Left lung (tissue), 10 donors: ENCODE results near the gene CCDC197. TPM values are rescaled to one million over a fixed set of nuclear protein-coding genes. Genes with fewer than 3 reads are reported as not detected.

Source experiments
- ATAC-seq: fragments of 200-7000 bp; cut with Tn5 transposase; one replicate; pipeline ENCODE4 v1.9.1; 2020; ENCODE audit warnings: moderate library complexity
- DNase-seq, 4 donors: peaks; one replicate each; pipeline ENCODE4 v3.0.0-alpha.2; 2013 to 2020
- H3K27ac ChIP-seq, 2 donors: fragments of 200-600 bp; sonication (generic) in 1 of 2; one replicate each; pipeline versions ENCODE4 v1.5.0 to v1.8.0; 2020 to 2021
- H3K27me3 ChIP-seq, 2 donors: fragments of 200-600 bp; sonication (generic) in 1 of 2; one replicate each; pipeline versions ENCODE4 v1.5.0 to v1.8.0; 2020 to 2021
- H3K36me3 ChIP-seq, 2 donors: fragments of 200-600 bp; sonication (generic) in 1 of 2; one replicate each; pipeline versions ENCODE4 v1.5.0 to v1.8.0; 2020 to 2021
- H3K4me1 ChIP-seq, 2 donors: fragments of 200-600 bp; one replicate each; pipeline ENCODE4 v1.8.0; 2021
- H3K4me3 ChIP-seq, 2 donors: fragments of 200-600 bp; sonication (generic) in 1 of 2; one replicate each; pipeline versions ENCODE4 v1.5.0 to v1.8.0; 2020 to 2021; ENCODE audit warnings: mild to moderate bottlenecking in 1 of 2
- H3K9me3 ChIP-seq, 2 donors: fragments of 200-600 bp; sonication (generic) in 1 of 2; one replicate each; pipeline versions ENCODE4 v1.5.0 to v1.8.0; 2020 to 2021
- intact Hi-C, 2 donors: fragments of 100-400 bp; cut with DNase I; formaldehyde crosslinking; loops; one replicate each; pipeline versions ENCODE4 v1.11.2 to v1.14.2; 2022
- polyA plus RNA-seq, 6 donors: library from polyadenylated mRNA; unstranded; fragments of 120-200 nt; gene quantifications; one replicate each; pipeline ENCODE4 v1.2.1, GENCODE V29; 2013; ENCODE audit not compliant: insufficient read length in 6 of 6
- total RNA-seq, 2 donors: library from RNA; stranded (reverse); fragmentation: NEBNext Ultra II Directional; extraction: Animal tissue kit (Norgen Biotek cat#: 25700); gene quantifications; one replicate each; pipeline ENCODE4 v1.2.1, GENCODE V29; 2021
- TF ChIP-seq, protein P1 (sequence below), 2 donors: fragments of 200-600 bp; sonication (generic) in 1 of 2; IDR thresholded peaks; one replicate each; pipeline versions ENCODE4 v1.5.0 to v1.8.0; 2021; ENCODE audit warnings: antibody characterized with exemption in 2 of 2
- donor health status: DM: no; HTN: yes; CAD: no.
- donor health status: DM: no; HTN: no; CAD: no.

The CCDC197 gene
- total and polyA plus RNA-seq, 8 donors: not detected

DNA sequence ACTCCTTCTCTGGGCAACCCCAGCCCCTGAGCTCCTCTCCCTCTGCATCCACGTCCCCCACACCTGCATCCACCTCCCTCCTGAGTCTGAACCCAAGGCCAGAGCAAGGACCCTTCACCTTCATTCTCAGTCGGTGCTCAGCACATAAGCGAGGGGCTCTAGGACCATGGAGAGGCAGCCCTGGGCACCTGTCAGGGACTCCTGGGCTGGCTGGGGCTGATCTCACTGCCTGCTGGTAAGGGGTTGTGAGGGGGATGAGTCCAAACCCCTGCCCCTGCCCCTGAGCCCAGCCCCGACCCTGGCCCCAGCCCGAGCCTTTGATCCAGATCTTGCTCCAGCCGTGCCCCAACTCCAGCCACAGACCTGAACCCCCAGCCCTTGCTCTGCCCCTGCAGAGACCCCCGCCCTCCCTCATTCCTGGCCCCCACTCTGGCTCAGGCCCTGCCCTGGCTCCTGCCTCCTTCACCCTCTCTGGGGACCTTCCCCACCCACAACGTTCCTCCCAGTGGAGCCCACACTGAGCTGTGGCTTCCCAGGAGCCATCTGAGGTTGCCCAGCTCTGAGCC, 888 bp upstream of the CCDC197 start:
- no peak for ATAC-seq
- peaks cover 0 to 39% of the 10 kb centered on the region in 2 donors for H3K27me3 ChIP-seq
- H3K4me1 ChIP-seq: no peaks in the 10 kb centered on the region
- DNase-seq: no peak
- no peaks in the 10 kb centered on the region for H3K36me3 ChIP-seq
- no peak overlapping the region for H3K4me3 ChIP-seq
- no peak overlapping the region for H3K27ac ChIP-seq
- H3K9me3 ChIP-seq: no peaks in the 10 kb centered on the region
- TF ChIP-seq, protein P1, sequence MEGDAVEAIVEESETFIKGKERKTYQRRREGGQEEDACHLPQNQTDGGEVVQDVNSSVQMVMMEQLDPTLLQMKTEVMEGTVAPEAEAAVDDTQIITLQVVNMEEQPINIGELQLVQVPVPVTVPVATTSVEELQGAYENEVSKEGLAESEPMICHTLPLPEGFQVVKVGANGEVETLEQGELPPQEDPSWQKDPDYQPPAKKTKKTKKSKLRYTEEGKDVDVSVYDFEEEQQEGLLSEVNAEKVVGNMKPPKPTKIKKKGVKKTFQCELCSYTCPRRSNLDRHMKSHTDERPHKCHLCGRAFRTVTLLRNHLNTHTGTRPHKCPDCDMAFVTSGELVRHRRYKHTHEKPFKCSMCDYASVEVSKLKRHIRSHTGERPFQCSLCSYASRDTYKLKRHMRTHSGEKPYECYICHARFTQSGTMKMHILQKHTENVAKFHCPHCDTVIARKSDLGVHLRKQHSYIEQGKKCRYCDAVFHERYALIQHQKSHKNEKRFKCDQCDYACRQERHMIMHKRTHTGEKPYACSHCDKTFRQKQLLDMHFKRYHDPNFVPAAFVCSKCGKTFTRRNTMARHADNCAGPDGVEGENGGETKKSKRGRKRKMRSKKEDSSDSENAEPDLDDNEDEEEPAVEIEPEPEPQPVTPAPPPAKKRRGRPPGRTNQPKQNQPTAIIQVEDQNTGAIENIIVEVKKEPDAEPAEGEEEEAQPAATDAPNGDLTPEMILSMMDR (IDR thresholded peaks at IDR 0.05): no peak
- intact Hi-C loops: no loop called here

DNA sequence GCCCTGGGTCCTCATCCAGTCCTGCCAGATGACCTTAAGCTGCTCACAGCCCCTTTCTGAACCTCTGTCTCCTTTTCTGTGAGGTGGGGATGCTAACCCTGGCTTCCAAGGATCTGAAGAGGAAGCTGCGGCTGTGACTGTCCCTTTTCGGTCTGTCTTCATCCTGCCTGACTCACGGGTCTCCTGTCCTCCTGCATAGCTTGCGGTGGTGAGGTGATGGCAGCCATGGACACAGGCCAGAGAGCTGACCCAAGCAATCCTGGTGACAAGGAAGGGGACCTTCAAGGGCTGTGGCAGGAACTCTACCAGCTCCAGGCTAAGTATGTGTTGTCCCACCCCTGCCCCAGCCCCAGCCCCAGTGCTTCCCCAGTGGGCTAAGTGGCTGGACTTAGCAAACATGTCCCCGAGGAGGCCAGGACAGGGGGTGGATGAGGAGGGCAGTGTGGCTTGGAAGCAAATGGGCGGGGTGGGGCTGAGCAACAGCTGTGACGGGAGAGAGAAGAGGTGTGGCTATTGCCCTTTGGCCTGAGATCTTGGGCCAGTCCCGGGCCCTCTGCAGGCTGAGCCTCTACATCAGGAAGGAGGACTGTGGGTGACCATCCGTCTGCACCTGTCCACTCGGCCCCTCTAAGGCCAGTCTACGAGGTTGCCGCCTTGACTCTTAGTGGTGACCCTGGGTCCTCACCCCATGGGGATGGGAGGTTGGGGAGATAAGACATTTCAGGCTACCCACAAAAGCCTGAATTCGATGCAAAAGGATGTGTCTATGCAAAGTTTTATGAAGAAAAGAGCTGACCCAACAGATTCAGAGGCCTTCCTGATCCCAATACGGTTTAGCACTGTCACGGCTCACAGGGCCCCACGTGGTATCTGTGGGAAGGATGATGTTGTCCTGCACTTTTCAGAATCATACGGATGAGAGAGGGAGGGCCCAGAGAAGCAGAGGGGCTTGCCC, 1.1 kb downstream of the CCDC197 start:
- DNase-seq (no peak), ATAC-seq (no peak)
- no peak overlapping the region for H3K4me3 ChIP-seq
- no peaks in the 10 kb centered on the region for H3K9me3 ChIP-seq
- H3K36me3 ChIP-seq: no peaks in the 10 kb centered on the region
- no peak overlapping the region for H3K27ac ChIP-seq
- TF ChIP-seq, protein P1 (IDR thresholded peaks at IDR 0.05): no peak
- no peaks in the 10 kb centered on the region for H3K4me1 ChIP-seq
- intact Hi-C loops: no loop called here
- H3K27me3 ChIP-seq: peaks cover 0 to 56% of the 10 kb centered on the region in 2 donors

DNA sequence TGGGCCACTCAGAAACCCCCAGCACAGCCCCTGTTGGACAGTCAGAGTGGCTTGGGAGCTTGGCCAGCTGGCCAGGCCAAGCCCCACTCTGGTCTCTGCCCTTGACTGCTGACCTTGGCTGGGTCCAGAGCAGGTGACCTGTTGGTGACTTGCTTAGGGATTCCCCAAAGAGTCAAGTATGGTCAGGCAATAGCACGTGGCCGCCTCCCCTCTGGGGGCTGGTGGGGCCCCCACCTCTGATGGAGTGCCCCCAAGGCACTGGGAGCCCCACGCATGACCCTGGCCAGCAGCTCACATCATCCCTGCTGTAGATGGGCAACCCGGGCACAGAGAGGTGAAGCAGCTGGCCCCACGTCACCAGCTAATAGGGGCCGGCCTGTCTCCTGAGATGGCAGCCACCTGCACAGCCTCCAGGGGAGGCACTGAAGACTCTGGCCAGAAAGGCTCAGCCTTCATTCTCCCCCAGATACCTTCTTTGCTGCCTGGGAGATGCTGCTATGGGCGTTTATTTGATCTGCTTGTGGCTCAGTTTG, 1.8 kb downstream of the CCDC197 start:
- intact Hi-C loops: no loop called here
- H3K36me3 ChIP-seq: no peaks in the 10 kb centered on the region
- DNase-seq (no peak), ATAC-seq (no peak)
- H3K9me3 ChIP-seq: no peaks in the 10 kb centered on the region
- no peak overlapping the region for H3K27ac ChIP-seq
- H3K4me1 ChIP-seq: no peaks in the 10 kb centered on the region
- H3K27me3 ChIP-seq: peaks cover 0 to 56% of the 10 kb centered on the region in 2 donors
- no peak overlapping the region for H3K4me3 ChIP-seq
- TF ChIP-seq, protein P1 (IDR thresholded peaks at IDR 0.05): no peak

DNA sequence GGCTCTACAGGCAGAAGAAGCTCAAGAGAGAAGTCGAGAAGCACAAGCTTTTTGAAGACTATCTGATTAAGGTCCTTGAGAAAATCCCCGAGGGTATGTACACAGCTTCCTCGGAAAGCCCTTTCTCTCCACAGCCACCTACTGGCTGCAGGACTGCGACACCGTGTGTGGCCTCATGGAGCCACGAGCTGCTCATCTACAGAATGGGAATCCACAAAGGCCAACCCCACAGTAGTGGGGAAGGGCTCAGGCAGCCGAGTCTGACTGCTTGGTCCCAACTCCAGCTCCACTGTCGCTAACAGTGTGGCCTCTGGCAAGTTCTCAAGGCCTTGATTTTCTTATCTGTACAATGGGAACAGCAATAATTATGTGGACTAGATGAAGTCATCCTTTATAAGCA, 2.5 kb downstream of the CCDC197 start:
- Histone ChIP-seq H3K27me3 (peaks cover 0 to 55% of the 10 kb centered on the region in 2 donors), H3K4me1 (no peaks in the 10 kb centered on the region), H3K36me3 (no peaks in the 10 kb centered on the region), H3K9me3 (no peaks in the 10 kb centered on the region), H3K27ac (no peak overlapping the region), H3K4me3 (no peak overlapping the region)
- ATAC-seq (no peak), DNase-seq (no peak)
- TF ChIP-seq, protein P1 (IDR thresholded peaks at IDR 0.05): no peak
- intact Hi-C loops: no loop called here

DNA sequence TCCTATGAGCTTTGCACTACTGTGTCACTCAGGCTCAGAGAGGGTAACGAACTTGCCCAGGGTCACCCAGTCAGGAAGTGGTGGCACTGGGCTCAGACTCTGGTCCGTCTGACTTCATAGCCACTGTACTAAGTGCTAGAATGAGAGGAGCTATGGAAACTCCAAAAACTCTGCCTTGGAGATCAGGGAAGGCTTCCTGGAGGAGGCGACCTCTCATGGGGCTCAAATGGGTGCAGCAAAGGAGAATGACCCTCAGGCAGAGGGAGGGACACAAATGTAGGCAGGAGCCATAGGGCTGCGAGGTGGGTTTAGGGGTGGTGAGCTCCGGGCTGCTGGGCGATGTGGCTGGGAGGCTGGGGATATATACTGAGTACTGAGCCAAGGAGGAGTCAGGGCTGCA, 3.2 kb downstream of the CCDC197 start:
- no peak overlapping the region for H3K27ac ChIP-seq
- TF ChIP-seq, protein P1 (IDR thresholded peaks at IDR 0.05): no peak
- peaks cover 0 to 48% of the 10 kb centered on the region in 2 donors for H3K27me3 ChIP-seq
- ATAC-seq (no peak), DNase-seq (no peak)
- H3K4me3 ChIP-seq: no peak overlapping the region
- intact Hi-C loops: loop anchor here in 1 of 2 donors (5.0 kb wide), 1 partner anchor 58 kb away; no protein-coding TSS in a partner anchor
- no peaks in the 10 kb centered on the region for H3K36me3 ChIP-seq
- no peaks in the 10 kb centered on the region for H3K9me3 ChIP-seq
- H3K4me1 ChIP-seq: no peaks in the 10 kb centered on the region
